OCI-LY7 (cell line): Measurements from ENCODE around the gene GJA1. TPM values are rescaled to one million over a fixed set of nuclear protein-coding genes. Genes with fewer than 3 reads are reported as not detected.
"Not testable (repeated sequence)": the region's sequence is repeated elsewhere in the genome, so short reads cannot be mapped to it uniquely, and the experiment has no call there.

Experiments used
- BruUV-seq: library from RNA; stranded (reverse); fragments of 400-500 nt; replicated peaks from 2 replicates; lab custom pipeline; 2021; lab: Mats Ljungman, UMichigan
- CTCF ChIA-PET: fragments of 300-600 bp; sonication (Branson Sonifier 250); formaldehyde crosslinking; loops from one replicate; lab custom pipeline; 2022; ENCODE audit warnings: antibody characterized with exemption; ENCODE audit not compliant: unreplicated experiment; lab: Charles Lee
- POLR2A ChIA-PET: fragments of 300-600 bp; sonication (Branson Sonifier 250); formaldehyde crosslinking; loops from one replicate; lab custom pipeline; 2022; ENCODE audit warnings: antibody characterized with exemption; lab: Charles Lee
- DNase-seq: peaks from one replicate; pipeline ENCODE4 v3.0.0-alpha.2; 2015; ENCODE audit warnings: low spot score
- H2AFZ ChIP-seq: fragments of 200-600 bp; sonication (generic), shearing (Covaris generic); 2 replicates; pipeline ENCODE4 v1.6.1; 2014; ENCODE audit warnings: mild to moderate bottlenecking, antibody characterized with exemption, low read length, moderate library complexity
- H3K27ac ChIP-seq: fragments of 200-600 bp; sonication (generic); 2 replicates; pipeline ENCODE4 v1.5.1; 2014; ENCODE audit warnings: mixed run types, low read depth, mild to moderate bottlenecking, moderate library complexity, low read length, inconsistent platforms; ENCODE audit not compliant: poor library complexity, severe bottlenecking
- H3K36me3 ChIP-seq: fragments of 200-600 bp; sonication (generic); 2 replicates; pipeline ENCODE4 v1.6.1; 2014; ENCODE audit warnings: mild to moderate bottlenecking, antibody characterized with exemption, low read length, moderate library complexity, mixed read lengths; ENCODE audit not compliant: insufficient read depth
- H3K4me1 ChIP-seq: fragments of 200-600 bp; sonication (generic); 2 replicates; pipeline ENCODE4 v1.5.1; 2014; ENCODE audit warnings: mild to moderate bottlenecking, low read length; ENCODE audit not compliant: insufficient read depth, poor library complexity, severe bottlenecking
- H3K4me2 ChIP-seq: fragments of 200-600 bp; sonication (generic); 2 replicates; pipeline ENCODE4 v1.6.1; 2014; ENCODE audit warnings: mild to moderate bottlenecking, low read length
- H3K4me3 ChIP-seq: fragments of 200-600 bp; sonication (generic); 2 replicates; pipeline ENCODE4 v1.5.1; 2014; ENCODE audit warnings: mild to moderate bottlenecking, low read depth, low read length; ENCODE audit not compliant: poor library complexity, severe bottlenecking
- H3K79me2 ChIP-seq: fragments of 200-600 bp; sonication (generic); 2 replicates; pipeline ENCODE4 v1.6.1; 2016; ENCODE audit warnings: low read depth, mild to moderate bottlenecking, low read length, moderate library complexity, mixed read lengths; ENCODE audit not compliant: insufficient read depth
- H3K9me2 ChIP-seq: fragments of 200-600 bp; sonication (generic); 2 replicates; pipeline ENCODE4 v1.6.1; 2016; ENCODE audit warnings: mild to moderate bottlenecking, low read length, mixed read lengths; ENCODE audit not compliant: insufficient read depth
- H3K9me3 ChIP-seq: fragments of 200-600 bp; sonication (generic); 2 replicates; pipeline ENCODE4 v1.6.1; 2014; ENCODE audit warnings: mild to moderate bottlenecking, mixed run types, low read length, mixed read lengths
- H4K20me1 ChIP-seq: fragments of 200-600 bp; sonication (generic); 2 replicates; pipeline ENCODE4 v1.6.1; 2014; ENCODE audit warnings: mild to moderate bottlenecking, antibody characterized with exemption, low read length, moderate library complexity, mixed read lengths; ENCODE audit not compliant: insufficient read depth
- EZH2phosphoT487 ChIP-seq: fragments of 200-600 bp; sonication (generic); IDR thresholded peaks from 2 replicates; pipeline ENCODE4 v1.6.1; 2018; ENCODE audit warnings: low read depth, borderline replicate concordance, mild to moderate bottlenecking, mixed run types, antibody characterized with exemption, low read length, moderate library complexity, mixed read lengths
- intact Hi-C: fragments of 100-400 bp; cut with micrococcal nuclease; formaldehyde crosslinking; loops from one replicate; pipeline ENCODE4 v1.10.0; 2022; ENCODE audit not compliant: unreplicated experiment
- total RNA-seq, 2 experiments: library from RNA; depleted of rRNA in 1 of 2; stranded (reverse); fragments of >200 nt in 1 of 2; shearing (Covaris generic) in 1 of 2; gene quantifications; 2 replicates each; pipeline ENCODE4 v1.2.3, GENCODE V29; 2014 to 2022
- TF ChIP-seq, protein P1 (sequence below): fragments of 200-600 bp; sonication (generic); conservative IDR thresholded peaks from 2 replicates; pipeline ENCODE4 v1.5.1; 2014; ENCODE audit warnings: mild to moderate bottlenecking, antibody characterized with exemption, low read length, moderate library complexity, mixed read lengths

Gene GJA1
- total RNA-seq, 2 experiments from 2014 or later, result not detected

DNA sequence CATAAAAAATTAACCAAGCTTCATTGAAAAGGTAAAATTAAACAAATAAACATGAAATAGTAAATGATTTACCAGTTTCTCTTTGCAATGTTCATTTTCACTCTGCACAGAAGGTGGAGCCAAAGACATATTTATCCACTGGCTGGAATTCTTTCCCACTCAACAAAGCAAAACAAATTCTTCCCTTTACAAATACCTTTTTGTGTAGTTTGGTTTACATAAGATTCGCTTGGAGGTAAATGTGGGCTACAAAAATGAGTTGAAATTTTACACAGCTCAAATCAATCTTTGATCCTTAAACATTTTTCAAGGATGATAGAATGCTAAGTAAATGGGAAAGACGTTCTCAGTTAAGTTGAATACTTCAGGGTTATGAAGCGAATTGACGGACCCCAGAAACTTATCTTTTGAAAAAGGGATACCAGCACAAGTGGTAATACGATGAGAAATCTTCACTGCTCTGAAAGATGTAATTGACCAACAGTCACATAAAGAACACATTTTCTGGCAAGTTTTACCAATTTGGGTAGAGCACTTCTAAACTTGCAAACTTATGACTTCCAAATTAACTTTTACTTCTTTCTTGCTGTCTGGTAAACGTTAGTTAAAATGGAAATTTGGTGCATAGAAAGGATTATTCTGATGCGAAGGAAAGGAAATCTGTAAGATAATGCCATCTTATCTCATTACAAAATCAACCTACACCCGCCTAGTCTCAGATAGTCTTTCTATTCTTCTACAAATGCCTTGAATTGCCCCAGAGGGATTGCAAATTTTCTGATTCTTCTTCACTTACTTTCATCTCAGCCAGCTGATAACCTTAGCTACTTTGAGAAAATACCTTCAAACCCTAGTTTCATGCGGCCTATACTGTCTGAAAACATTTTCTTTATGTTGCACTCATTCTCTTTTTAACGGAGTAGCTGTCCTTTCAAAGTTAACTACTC is 4.7 kb upstream of the GJA1 start:
- no peak for TF ChIP-seq EZH2phosphoT487
- TF ChIP-seq, protein P1, sequence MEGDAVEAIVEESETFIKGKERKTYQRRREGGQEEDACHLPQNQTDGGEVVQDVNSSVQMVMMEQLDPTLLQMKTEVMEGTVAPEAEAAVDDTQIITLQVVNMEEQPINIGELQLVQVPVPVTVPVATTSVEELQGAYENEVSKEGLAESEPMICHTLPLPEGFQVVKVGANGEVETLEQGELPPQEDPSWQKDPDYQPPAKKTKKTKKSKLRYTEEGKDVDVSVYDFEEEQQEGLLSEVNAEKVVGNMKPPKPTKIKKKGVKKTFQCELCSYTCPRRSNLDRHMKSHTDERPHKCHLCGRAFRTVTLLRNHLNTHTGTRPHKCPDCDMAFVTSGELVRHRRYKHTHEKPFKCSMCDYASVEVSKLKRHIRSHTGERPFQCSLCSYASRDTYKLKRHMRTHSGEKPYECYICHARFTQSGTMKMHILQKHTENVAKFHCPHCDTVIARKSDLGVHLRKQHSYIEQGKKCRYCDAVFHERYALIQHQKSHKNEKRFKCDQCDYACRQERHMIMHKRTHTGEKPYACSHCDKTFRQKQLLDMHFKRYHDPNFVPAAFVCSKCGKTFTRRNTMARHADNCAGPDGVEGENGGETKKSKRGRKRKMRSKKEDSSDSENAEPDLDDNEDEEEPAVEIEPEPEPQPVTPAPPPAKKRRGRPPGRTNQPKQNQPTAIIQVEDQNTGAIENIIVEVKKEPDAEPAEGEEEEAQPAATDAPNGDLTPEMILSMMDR, result peak; percentile 48
- POLR2A ChIA-PET, result no interaction called here
- Histone ChIP-seq H2AFZ (no peak overlapping the region), H3K79me2 (no peaks in the 10 kb centered on the region), H3K4me2 (no peak overlapping the region), H3K4me1 (no peaks in the 10 kb centered on the region), H3K36me3 (no peaks in the 10 kb centered on the region), H3K27ac (no peak overlapping the region), H4K20me1 (no peaks in the 10 kb centered on the region), H3K4me3 (no peak overlapping the region), H3K9me2 (no peaks in the 10 kb centered on the region), H3K9me3 (no peaks in the 10 kb centered on the region)
- no TSS peak for BruUV-seq
- DNase-seq, result no peak
- CTCF ChIA-PET, result no interaction called here
- intact Hi-C loops, result no loop called here

DNA sequence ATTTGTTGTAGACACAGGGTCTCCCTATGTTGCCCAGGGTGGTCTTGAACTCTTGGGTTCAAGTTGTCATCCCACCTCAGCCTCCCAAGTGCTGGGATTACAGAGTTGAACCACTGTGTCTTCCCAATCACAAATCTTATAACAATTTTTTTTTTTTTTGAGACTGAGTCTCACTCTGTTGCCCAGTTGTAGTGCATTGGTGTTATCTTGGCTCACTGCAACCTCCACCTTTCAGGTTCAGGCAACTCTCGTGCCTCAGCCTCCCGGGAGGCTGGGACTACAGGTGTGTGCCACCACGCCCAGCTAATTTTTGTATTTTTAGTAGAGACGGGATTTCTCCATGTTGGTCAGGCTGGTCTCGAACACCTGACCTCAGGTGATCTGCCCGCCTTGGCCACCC is 3.7 kb upstream of the GJA1 start:
- H3K4me2 ChIP-seq, H3K9me2 ChIP-seq, H3K36me3 ChIP-seq, H3K27ac ChIP-seq, CTCF ChIA-PET, H2AFZ ChIP-seq, DNase-seq, H3K79me2 ChIP-seq, intact Hi-C loops, BruUV-seq, H3K4me3 ChIP-seq, H3K4me1 ChIP-seq, H4K20me1 ChIP-seq, H3K9me3 ChIP-seq: not testable (repeated sequence)
- POLR2A ChIA-PET, result interaction anchor here (0.7 kb wide), 1 partner anchor 159 kb away, joined by 3 read pairs; no protein-coding TSS in a partner anchor

DNA sequence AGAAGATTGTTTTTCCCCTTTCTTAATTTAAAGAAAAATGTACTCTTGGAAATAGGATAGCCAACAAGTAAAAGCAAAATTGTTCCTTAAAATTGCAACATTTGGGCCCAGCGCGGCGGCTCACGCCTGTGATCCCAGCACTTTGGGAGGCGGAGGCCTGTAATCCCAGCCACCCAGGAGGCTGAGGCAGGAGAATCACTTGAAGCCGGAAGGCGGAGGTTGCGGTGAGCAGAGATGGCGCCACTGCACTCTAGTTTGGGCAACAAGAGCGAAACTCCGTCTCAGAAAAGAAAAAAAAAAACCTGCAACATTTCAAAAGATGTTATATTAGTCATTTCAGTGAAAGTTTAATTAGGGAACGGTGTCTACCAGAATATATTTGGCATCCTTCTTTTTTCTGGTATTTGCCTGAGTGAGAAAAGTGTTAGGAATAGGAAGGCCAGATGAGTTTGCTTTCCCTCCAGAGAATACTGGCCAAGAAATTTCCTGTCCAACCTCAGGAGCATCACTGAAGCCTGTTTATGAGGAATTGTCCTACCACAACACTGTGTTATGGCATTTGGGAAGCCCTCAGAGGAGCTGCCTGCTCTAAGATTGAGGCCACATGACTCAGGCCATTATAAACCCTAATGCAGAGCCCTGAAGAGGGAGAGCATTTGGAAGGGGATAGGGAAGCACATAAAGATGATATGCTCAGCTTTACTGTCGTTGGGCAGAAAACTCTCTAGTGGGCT is 1.2 kb upstream of the GJA1 start:
- TF ChIP-seq, protein P1, result no peak
- no peak for TF ChIP-seq EZH2phosphoT487
- ChIA-PET CTCF (no interaction called here), POLR2A (no interaction called here)
- H3K36me3 ChIP-seq, result no peaks in the 10 kb centered on the region
- H3K9me3 ChIP-seq, result no peaks in the 10 kb centered on the region
- no peak for DNase-seq
- H3K9me2 ChIP-seq, result no peaks in the 10 kb centered on the region
- intact Hi-C loops, result no loop called here
- no peak overlapping the region for H3K4me2 ChIP-seq
- no peaks in the 10 kb centered on the region for H3K79me2 ChIP-seq
- no peak overlapping the region for H3K4me3 ChIP-seq
- BruUV-seq, result no TSS peak
- no peaks in the 10 kb centered on the region for H4K20me1 ChIP-seq
- H2AFZ ChIP-seq, result no peak overlapping the region
- H3K4me1 ChIP-seq, result no peaks in the 10 kb centered on the region
- H3K27ac ChIP-seq, result no peak overlapping the region
